Caco-2 (cell line): Measurements from ENCODE around the gene MACROD1. TPM values are rescaled to one million over a fixed set of nuclear protein-coding genes. Genes with fewer than 3 reads are reported as not detected.
A peak's percentile ranks its signal among the peaks of the same experiment; 100 is the strongest.

Experiments
- BruUV-seq: library from RNA; stranded (reverse); fragments of 400-500 nt; replicated peaks from 2 replicates; lab custom pipeline; 2021; lab: Mats Ljungman, UMichigan
- CTCF ChIA-PET: fragments of 300-600 bp; sonication (Branson Sonifier 250); formaldehyde crosslinking; loops from one replicate; lab custom pipeline; 2022; ENCODE audit warnings: antibody characterized with exemption; lab: Charles Lee
- POLR2A ChIA-PET: fragments of 300-600 bp; sonication (Branson Sonifier 250); formaldehyde crosslinking; loops from one replicate; lab custom pipeline; 2022; ENCODE audit warnings: antibody characterized with exemption; lab: Charles Lee
- DNase-seq, 2 experiments: peaks; one replicate each; pipeline versions ENCODE4 v3.0.0 to v3.0.0-alpha.2; 2020 to 2022
- H3K27me3 ChIP-seq: replicated peaks from 2 replicates; pipeline ENCODE4 v1.6.0; 2011; ENCODE audit warnings: low read length; ENCODE audit not compliant: control insufficient read depth, insufficient read depth
- H3K36me3 ChIP-seq: 2 replicates; pipeline ENCODE4 v1.5.1; 2011; ENCODE audit warnings: low read length; ENCODE audit not compliant: control insufficient read depth, insufficient read depth
- H3K4me1 ChIP-seq: fragments of 250-450 bp; sonication (Bioruptor Pico); 2 replicates; pipeline ENCODE4 v1.5.1; 2020; ENCODE audit warnings: mild to moderate bottlenecking
- H3K4me3 ChIP-seq: 2 replicates; pipeline ENCODE4 v1.5.1; 2011; ENCODE audit warnings: low read depth, mild to moderate bottlenecking, control low read depth, low read length
- H3K9me3 ChIP-seq: fragments of 250-450 bp; sonication (Bioruptor Pico); 2 replicates; pipeline ENCODE4 v1.5.1; 2020; ENCODE audit warnings: mild to moderate bottlenecking, moderate library complexity
- H3K27ac Mint-ChIP-seq: one replicate; pipeline ENCODE4 v1.8.0; 2022; ENCODE audit warnings: mixed read lengths; ENCODE audit not compliant: unreplicated experiment
- H3K27me3 Mint-ChIP-seq: one replicate; pipeline ENCODE4 v1.8.0; 2022; ENCODE audit warnings: mixed read lengths; ENCODE audit not compliant: insufficient read depth, unreplicated experiment
- H3K36me3 Mint-ChIP-seq: one replicate; pipeline ENCODE4 v1.8.0; 2022; ENCODE audit warnings: mild to moderate bottlenecking, mixed read lengths; ENCODE audit not compliant: insufficient read depth, unreplicated experiment
- H3K4me1 Mint-ChIP-seq: one replicate; pipeline ENCODE4 v1.8.0; 2022; ENCODE audit warnings: low read depth, mixed read lengths; ENCODE audit not compliant: unreplicated experiment
- H3K4me3 Mint-ChIP-seq: one replicate; pipeline ENCODE4 v1.8.0; 2022; ENCODE audit warnings: mild to moderate bottlenecking, moderate library complexity, mixed read lengths; ENCODE audit not compliant: unreplicated experiment
- H3K9me3 Mint-ChIP-seq: one replicate; pipeline ENCODE4 v1.8.0; 2022; ENCODE audit warnings: mixed read lengths; ENCODE audit not compliant: unreplicated experiment
- CTCF ChIP-seq, 2 experiments: fragments of 200-600 bp in 1 of 2; IDR thresholded peaks; 1 replicate in 1 of 2; 2 replicates in 1 of 2; pipeline versions ENCODE4 v1.5.1 to v1.8.0; 2011 to 2022; ENCODE audit warnings: antibody characterized with exemption in 1 of 2, control low read depth in 1 of 2, inconsistent platforms in 1 of 2, low read depth in 1 of 2, low read length in 1 of 2, mild to moderate bottlenecking in 1 of 2, moderate library complexity in 1 of 2; ENCODE audit not compliant: insufficient read depth in 1 of 2, severe bottlenecking in 1 of 2, unreplicated experiment in 1 of 2
- intact Hi-C: fragments of 100-400 bp; cut with micrococcal nuclease; formaldehyde crosslinking; loops from one replicate; pipeline ENCODE4 v1.10.0; 2022; ENCODE audit not compliant: unreplicated experiment
- total RNA-seq: library from RNA; stranded (reverse); gene quantifications from 2 replicates; pipeline ENCODE4 v1.2.3, GENCODE V29; 2022

MACROD1 gene
- total RNA-seq, 1 experiment from 2014 or later = 29.6 TPM

GRCh38 chr11:64126371-64126770 is 39.5 kb downstream of the MACROD1 start:
- no peak overlapping the region for H3K4me3 ChIP-seq
- CTCF ChIA-PET = no interaction called here
- H3K9me3 ChIP-seq = no peaks in the 10 kb centered on the region
- Mint-ChIP-seq H3K4me1 (peaks cover under 1% of the 10 kb centered on the region), H3K4me3 (no peak overlapping the region), H3K27ac (no peak overlapping the region), H3K36me3 (no peaks in the 10 kb centered on the region), H3K27me3 (no peaks in the 10 kb centered on the region), H3K9me3 (no peaks in the 10 kb centered on the region)
- POLR2A ChIA-PET = no interaction called here
- no peaks in the 10 kb centered on the region; the same call in 1 of the 2 replicates for H3K36me3 ChIP-seq
- intact Hi-C loops = no loop called here
- DNase-seq = no peak
- no TSS peak for BruUV-seq
- no peaks in the 10 kb centered on the region for H3K4me1 ChIP-seq
- TF ChIP-seq CTCF (IDR thresholded peaks at IDR 0.05; ENCODE audit: insufficient read depth in 1 of 2, low read depth in 1 of 2, low read length in 1 of 2, severe bottlenecking in 1 of 2, unreplicated experiment in 1 of 2) = no peak
- no peaks in the 10 kb centered on the region for H3K27me3 ChIP-seq

GRCh38 chr11:64125676-64126075 is 40.2 kb downstream of the MACROD1 start:
- Mint-ChIP-seq H3K9me3 (no peaks in the 10 kb centered on the region), H3K36me3 (no peaks in the 10 kb centered on the region), H3K27me3 (no peaks in the 10 kb centered on the region), H3K4me1 (no peaks in the 10 kb centered on the region), H3K27ac (no peak overlapping the region), H3K4me3 (no peak overlapping the region)
- ChIA-PET CTCF (no interaction called here), POLR2A (no interaction called here)
- H3K4me3 ChIP-seq = no peak overlapping the region
- no peaks in the 10 kb centered on the region for H3K4me1 ChIP-seq
- no peak for TF ChIP-seq CTCF (IDR thresholded peaks at IDR 0.05; ENCODE audit: insufficient read depth in 1 of 2, low read depth in 1 of 2, low read length in 1 of 2, severe bottlenecking in 1 of 2, unreplicated experiment in 1 of 2)
- no peaks in the 10 kb centered on the region for H3K9me3 ChIP-seq
- no peaks in the 10 kb centered on the region for H3K27me3 ChIP-seq
- no TSS peak for BruUV-seq
- no peak for DNase-seq
- intact Hi-C loops = no loop called here
- no peaks in the 10 kb centered on the region; the same call in 1 of the 2 replicates for H3K36me3 ChIP-seq

- Mint-ChIP-seq H3K27ac (no peak overlapping the region), H3K4me3 (no peak overlapping the region), H3K27me3 (no peaks in the 10 kb centered on the region), H3K4me1 (no peaks in the 10 kb centered on the region), H3K9me3 (no peaks in the 10 kb centered on the region), H3K36me3 (no peaks in the 10 kb centered on the region)
- no peak for TF ChIP-seq CTCF (IDR thresholded peaks at IDR 0.05; ENCODE audit: insufficient read depth in 1 of 2, low read depth in 1 of 2, low read length in 1 of 2, severe bottlenecking in 1 of 2, unreplicated experiment in 1 of 2)
- ChIA-PET CTCF (no interaction called here), POLR2A (no interaction called here)
- Histone ChIP-seq H3K4me3 (no peak overlapping the region), H3K9me3 (no peaks in the 10 kb centered on the region), H3K36me3 (no peaks in the 10 kb centered on the region; the same call in 1 of the 2 replicates), H3K4me1 (no peaks in the 10 kb centered on the region), H3K27me3 (no peaks in the 10 kb centered on the region)
- BruUV-seq = no TSS peak
- intact Hi-C loops = no loop called here
- peak in 1 of 2 experiments; percentile 14 for DNase-seq
Measured at GRCh38 chr11:64124147-64124546, 41.8 kb downstream of the MACROD1 start.
